SK-N-SH (cell line): Measurements from ENCODE around the gene IL4R. TPM values are rescaled to one million over a fixed set of nuclear protein-coding genes. Genes with fewer than 3 reads are reported as not detected.

Experiments
- CTCF ChIA-PET: fragments of 300-600, 350-600 bp; formaldehyde crosslinking; extraction: SDS; loops from one replicate; lab custom pipeline; 2021; lab: Yijun Ruan, JAX
- POLR2A ChIA-PET: fragments of 350-600 bp; sonication (Branson Sonifier 250); formaldehyde crosslinking; extraction: SDS; loops from one replicate; lab custom pipeline; 2020; ENCODE audit warnings: antibody characterized with exemption, inconsistent platforms; lab: Yijun Ruan, JAX
- DNase-seq: peaks from one replicate; pipeline ENCODE4 v3.0.0; 2012
- H2AFZ ChIP-seq: fragments of 200-600 bp; sonication (generic); 2 replicates; pipeline ENCODE4 v1.8.1; 2016; ENCODE audit warnings: antibody characterized with exemption, mild to moderate bottlenecking, low read depth
- H3F3A ChIP-seq: fragments of 200-600 bp; sonication (generic); replicated peaks from 2 replicates; pipeline ENCODE3; 2016; ENCODE audit warnings: antibody characterized with exemption, mild to moderate bottlenecking; ENCODE audit not compliant: insufficient read depth
- H3K27ac ChIP-seq, 2 experiments: fragments of 200-500 bp in 1 of 2; fragments of 200-600 bp in 1 of 2; sonication (Bioruptor generic) in 1 of 2; sonication (generic), shearing (Covaris generic) in 1 of 2; 2 replicates each; pipeline versions ENCODE4 v1.5.1 to v1.6.1; 2014 to 2016; ENCODE audit warnings: low read depth in 2 of 2, inconsistent platforms in 1 of 2, low read length in 1 of 2, mild to moderate bottlenecking in 1 of 2, mixed read lengths in 1 of 2
- H3K27me3 ChIP-seq: fragments of 200-600 bp; sonication (generic), shearing (Covaris generic); 2 replicates; pipeline ENCODE4 v1.6.1; 2016; ENCODE audit warnings: mixed run types; ENCODE audit not compliant: insufficient read depth
- H3K36me3 ChIP-seq, 2 experiments: fragments of 200-500 bp in 1 of 2; fragments of 200-600 bp in 1 of 2; sonication (Bioruptor generic) in 1 of 2; sonication (generic) in 1 of 2; replicated peaks in 1 of 2; 2 replicates each; pipeline versions ENCODE3 to v1.5.1; 2014 to 2016; ENCODE audit warnings: low read length in 1 of 2, mild to moderate bottlenecking in 1 of 2; ENCODE audit not compliant: insufficient read depth in 2 of 2, control insufficient read depth in 1 of 2
- H3K4me1 ChIP-seq, 2 experiments: fragments of 200-500 bp in 1 of 2; fragments of 200-600 bp in 1 of 2; sonication (Bioruptor generic) in 1 of 2; sonication (generic), shearing (Covaris generic) in 1 of 2; 2 replicates each; pipeline versions ENCODE4 v1.5.1 to v1.6.1; 2014 to 2016; ENCODE audit warnings: low read depth in 1 of 2, low read length in 1 of 2, mixed run types in 1 of 2; ENCODE audit not compliant: insufficient read depth in 2 of 2, control insufficient read depth in 1 of 2
- H3K4me2 ChIP-seq: fragments of 200-600 bp; sonication (generic), shearing (Covaris generic); 2 replicates; pipeline ENCODE4 v1.6.1; 2017; ENCODE audit warnings: mixed run types
- H3K4me3 ChIP-seq, 2 experiments: fragments of 200-500 bp in 1 of 2; fragments of 200-600 bp in 1 of 2; sonication (Bioruptor generic) in 1 of 2; sonication (generic), shearing (Covaris generic) in 1 of 2; 2 replicates each; pipeline versions ENCODE4 v1.5.1 to v1.8.1; 2014 to 2016; ENCODE audit warnings: low read depth in 2 of 2, inconsistent platforms in 1 of 2, low read length in 1 of 2, mild to moderate bottlenecking in 1 of 2, mixed read lengths in 1 of 2, moderate library complexity in 1 of 2
- H3K79me2 ChIP-seq: fragments of 200-600 bp; sonication (generic); 2 replicates; pipeline ENCODE4 v1.8.1; 2017; ENCODE audit warnings: mild to moderate bottlenecking; ENCODE audit not compliant: insufficient read depth
- H3K9ac ChIP-seq: fragments of 200-600 bp; sonication (generic); 2 replicates; pipeline ENCODE4 v1.6.1; 2017; ENCODE audit warnings: mixed run types
- H3K9me2 ChIP-seq: fragments of 200-600 bp; sonication (generic); 2 replicates; pipeline ENCODE4 v1.6.1; 2017; ENCODE audit warnings: mixed run types
- H3K9me3 ChIP-seq: fragments of 200-600 bp; sonication (generic); 2 replicates; pipeline ENCODE4 v1.6.1; 2017; ENCODE audit warnings: mixed run types, mild to moderate bottlenecking, moderate library complexity
- H4K20me1 ChIP-seq: fragments of 200-600 bp; sonication (generic); 2 replicates; pipeline ENCODE4 v1.6.1; 2017; ENCODE audit warnings: mild to moderate bottlenecking, mixed run types; ENCODE audit not compliant: insufficient read depth
- CTCF ChIP-seq: fragments of 200-600 bp; sonication (generic); IDR thresholded peaks from 2 replicates; pipeline ENCODE4 v1.6.1; 2017; ENCODE audit warnings: antibody characterized with exemption, mild to moderate bottlenecking, moderate library complexity
- EZH2phosphoT487 ChIP-seq: fragments of 200-600 bp; sonication (generic); IDR thresholded peaks from 2 replicates; pipeline ENCODE4 v1.6.1; 2017; ENCODE audit warnings: low read depth, mixed run types, mild to moderate bottlenecking, antibody characterized with exemption, moderate library complexity, borderline replicate concordance
- FOXM1 ChIP-seq: IDR thresholded peaks from 2 replicates; pipeline ENCODE4 v1.4.0; 2012; ENCODE audit warnings: low read depth, mild to moderate bottlenecking
- MEF2A ChIP-seq: IDR thresholded peaks from 2 replicates; pipeline ENCODE4 v1.4.0; 2012; ENCODE audit warnings: low read depth, borderline replicate concordance
- NFIC ChIP-seq: IDR thresholded peaks from 2 replicates; pipeline ENCODE4 v1.4.0; 2012; ENCODE audit warnings: borderline replicate concordance
- RAD21 ChIP-seq: IDR thresholded peaks from 2 replicates; pipeline ENCODE4 v1.6.1; 2012; ENCODE audit warnings: mild to moderate bottlenecking, low read length
- RFX5 ChIP-seq: IDR thresholded peaks from 2 replicates; pipeline ENCODE4 v1.6.1; 2012; ENCODE audit warnings: mild to moderate bottlenecking, improper control_type of control experiment, low read length
- RXRA ChIP-seq: IDR thresholded peaks from 2 replicates; pipeline ENCODE4 v1.4.0; 2012; ENCODE audit warnings: low read depth, mild to moderate bottlenecking, borderline replicate concordance
- SIN3A ChIP-seq: IDR thresholded peaks from 2 replicates; pipeline ENCODE4 v1.6.1; 2012; ENCODE audit warnings: low read depth, mild to moderate bottlenecking, low read length, moderate library complexity, borderline replicate concordance
- SMC3 ChIP-seq: IDR thresholded peaks from 2 replicates; pipeline ENCODE4 v1.6.1; 2012; ENCODE audit warnings: low read depth, low read length, improper control_type of control experiment
- TCF12 ChIP-seq: IDR thresholded peaks from 2 replicates; pipeline ENCODE4 v1.4.0; 2012
- TEAD4 ChIP-seq: IDR thresholded peaks from 2 replicates; pipeline ENCODE4 v1.4.0; 2012; ENCODE audit warnings: mild to moderate bottlenecking, borderline replicate concordance; ENCODE audit not compliant: insufficient read depth
- USF1 ChIP-seq: IDR thresholded peaks from 2 replicates; pipeline ENCODE4 v1.4.0; 2012; ENCODE audit warnings: low read depth, borderline replicate concordance
- USF2 ChIP-seq: fragments of 150-350 bp; IDR thresholded peaks from 2 replicates; pipeline ENCODE4 v1.6.1; 2017; ENCODE audit warnings: antibody characterized with exemption, low read length, low read depth, borderline replicate concordance
- YY1 ChIP-seq: IDR thresholded peaks from 2 replicates; pipeline ENCODE4 v1.4.0; 2012; ENCODE audit warnings: low read depth, mild to moderate bottlenecking
- WGBS: methylation state at CpG from one replicate; pipeline ENCODE4 v1.1.6; 2017; ENCODE audit warnings: low lambda C conversion rate; 5-methylcytosine and 5-hydroxymethylcytosine counted together
- polyA plus RNA-seq, 3 experiments: library from polyadenylated mRNA; depleted of rRNA; stranded (reverse); fragments of >200 nt; gene quantifications; 2 replicates each; pipeline ENCODE4 v1.2.3, GENCODE V29; 2012
- TF ChIP-seq, protein P1 (sequence below): IDR thresholded peaks from 2 replicates; pipeline ENCODE4 v1.4.0; 2012; ENCODE audit warnings: low read depth
- TF ChIP-seq, protein P2 (sequence below): IDR thresholded peaks from 2 replicates; pipeline ENCODE4; 2012

IL4R gene
- polyA plus RNA-seq, 1 of the 3 experiments (the other 2 are of a cell fraction) = 16.1 TPM

- Histone ChIP-seq H3K9ac (no peak overlapping the region), H3K4me2 (no peak overlapping the region), H3K27ac (no peak overlapping the region), H3K79me2 (no peaks in the 10 kb centered on the region)
- POLR2A ChIA-PET = no interaction called here
- TF ChIP-seq USF1 = no peak
- TF ChIP-seq CTCF = no peak
- TF ChIP-seq, protein P1, sequence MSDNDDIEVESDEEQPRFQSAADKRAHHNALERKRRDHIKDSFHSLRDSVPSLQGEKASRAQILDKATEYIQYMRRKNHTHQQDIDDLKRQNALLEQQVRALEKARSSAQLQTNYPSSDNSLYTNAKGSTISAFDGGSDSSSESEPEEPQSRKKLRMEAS = no peak
- TF ChIP-seq NFIC = no peak
- TF ChIP-seq USF2 = no peak
- no peak for TF ChIP-seq EZH2phosphoT487
- no peak for TF ChIP-seq YY1
- TF ChIP-seq, all 33 proteins: peak for 0
- H2AFZ ChIP-seq = no peak overlapping the region
- DNase-seq = no peak
- peaks cover 0 to 8% of the 10 kb centered on the region in 2 experiments for H3K36me3 ChIP-seq
- no peaks in the 10 kb centered on the region for H3K27me3 ChIP-seq
- H3K4me1 ChIP-seq = no peaks in the 10 kb centered on the region; a peak in 1 of 4 replicates
- H3K9me2 ChIP-seq = no peaks in the 10 kb centered on the region
- H3K4me3 ChIP-seq = no peak overlapping the region
- 93% methylated on average over 5 of the region's 5 CpGs for WGBS
- H3K9me3 ChIP-seq = no peaks in the 10 kb centered on the region
- H3F3A ChIP-seq = peaks cover 4% of the 10 kb centered on the region
- H4K20me1 ChIP-seq = no peaks in the 10 kb centered on the region
- CTCF ChIA-PET = interaction anchor here (2.1 kb wide), 1 partner anchor 128 kb away, joined by 8 read pairs; no protein-coding TSS in a partner anchor
Observed at GRCh38 chr16:27363246-27363632, 49.5 kb downstream of the IL4R start.

DNA sequence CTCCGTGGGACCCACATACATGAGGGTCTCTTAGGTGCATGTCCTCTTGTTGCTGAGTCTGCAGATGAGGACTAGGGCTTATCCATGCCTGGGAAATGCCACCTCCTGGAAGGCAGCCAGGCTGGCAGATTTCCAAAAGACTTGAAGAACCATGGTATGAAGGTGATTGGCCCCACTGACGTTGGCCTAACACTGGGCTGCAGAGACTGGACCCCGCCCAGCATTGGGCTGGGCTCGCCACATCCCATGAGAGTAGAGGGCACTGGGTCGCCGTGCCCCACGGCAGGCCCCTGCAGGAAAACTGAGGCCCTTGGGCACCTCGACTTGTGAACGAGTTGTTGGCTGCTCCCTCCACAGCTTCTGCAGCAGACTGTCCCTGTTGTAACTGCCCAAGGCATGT lies 50.0 kb downstream of the IL4R start:
- no peak overlapping the region for H3K4me2 ChIP-seq
- H3K79me2 ChIP-seq = no peaks in the 10 kb centered on the region
- H4K20me1 ChIP-seq = no peaks in the 10 kb centered on the region
- no peak overlapping the region for H3K4me3 ChIP-seq
- TF ChIP-seq SIN3A = no peak
- TF ChIP-seq MEF2A = no peak
- TF ChIP-seq SMC3 = no peak
- TF ChIP-seq TEAD4 = no peak
- TF ChIP-seq RAD21 = no peak
- no peak for TF ChIP-seq RFX5
- TF ChIP-seq, protein P2, sequence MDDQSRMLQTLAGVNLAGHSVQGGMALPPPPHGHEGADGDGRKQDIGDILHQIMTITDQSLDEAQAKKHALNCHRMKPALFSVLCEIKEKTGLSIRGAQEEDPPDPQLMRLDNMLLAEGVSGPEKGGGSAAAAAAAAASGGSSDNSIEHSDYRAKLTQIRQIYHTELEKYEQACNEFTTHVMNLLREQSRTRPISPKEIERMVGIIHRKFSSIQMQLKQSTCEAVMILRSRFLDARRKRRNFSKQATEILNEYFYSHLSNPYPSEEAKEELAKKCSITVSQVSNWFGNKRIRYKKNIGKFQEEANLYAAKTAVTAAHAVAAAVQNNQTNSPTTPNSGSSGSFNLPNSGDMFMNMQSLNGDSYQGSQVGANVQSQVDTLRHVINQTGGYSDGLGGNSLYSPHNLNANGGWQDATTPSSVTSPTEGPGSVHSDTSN = no peak
- TF ChIP-seq TCF12 = no peak
- TF ChIP-seq FOXM1 = no peak
- TF ChIP-seq RXRA = no peak
- H3K36me3 ChIP-seq = peaks cover 0 to 8% of the 10 kb centered on the region in 2 experiments
- 88% methylated on average over 1 of the region's 9 CpGs for WGBS
- H3K9ac ChIP-seq = no peak overlapping the region
- H3K27me3 ChIP-seq = no peaks in the 10 kb centered on the region
- H3K4me1 ChIP-seq = no peaks in the 10 kb centered on the region; a peak in 1 of 4 replicates
- peaks cover 4% of the 10 kb centered on the region for H3F3A ChIP-seq
- H3K9me2 ChIP-seq = no peaks in the 10 kb centered on the region
- ChIA-PET CTCF (interaction anchor here (2.1 kb wide), 1 partner anchor 129 kb away, joined by 8 read pairs; no protein-coding TSS in a partner anchor), POLR2A (no interaction called here)
- H3K9me3 ChIP-seq = no peaks in the 10 kb centered on the region
- H2AFZ ChIP-seq = no peak overlapping the region
- DNase-seq = no peak
- H3K27ac ChIP-seq = no peak overlapping the region
